NCI-H2081 (cell line): ENCODE results near the gene MAPK4.

Experiments used
- DNase-seq, 2 experiments: peaks; one replicate each; lab custom pipeline; 2025; lab: John Stamatoyannopoulos, UW

MAPK4 gene

GRCh38 chr18:50719471-50720324 lies 159.8 kb downstream of the MAPK4 start:
- DNase-seq, result no peak

- no peak for DNase-seq
These were observed 160.4 kb downstream of the MAPK4 start for GRCh38 chr18:50720325-50720674.

- no peak for DNase-seq
These were observed 161.1 kb downstream of the MAPK4 start for GRCh38 chr18:50721006-50721405.

GRCh38 chr18:50721451-50722120 lies 161.7 kb downstream of the MAPK4 start:
- DNase-seq, result no peak

GRCh38 chr18:50722311-50722710 lies 162.4 kb downstream of the MAPK4 start:
- DNase-seq, result no peak

GRCh38 chr18:50724751-50725151 lies 164.9 kb downstream of the MAPK4 start:
- no peak for DNase-seq

- DNase-seq, result peak; percentile 1 to 61
These were observed 167.2 kb downstream of the MAPK4 start for GRCh38 chr18:50726960-50727589.

- no peak for DNase-seq
These were observed 168.0 kb downstream of the MAPK4 start for GRCh38 chr18:50727721-50728471.

GRCh38 chr18:50729376-50729775 lies 169.5 kb downstream of the MAPK4 start:
- DNase-seq, result no peak

GRCh38 chr18:50729986-50730385 lies 170.1 kb downstream of the MAPK4 start:
- no peak for DNase-seq

GRCh38 chr18:50734342-50734741 lies 174.5 kb downstream of the MAPK4 start:
- DNase-seq, result no peak

GRCh38 chr18:50734886-50735285 lies 175.0 kb downstream of the MAPK4 start:
- no peak for DNase-seq

- no peak for DNase-seq
These were observed 177.2 kb downstream of the MAPK4 start for GRCh38 chr18:50737127-50737526.

GRCh38 chr18:50738098-50738757 lies 178.3 kb downstream of the MAPK4 start:
- DNase-seq, result no peak

- no peak for DNase-seq
These were observed 183.1 kb downstream of the MAPK4 start for GRCh38 chr18:50742952-50743351.

GRCh38 chr18:50744253-50744652 lies 184.4 kb downstream of the MAPK4 start:
- DNase-seq, result no peak

GRCh38 chr18:50745945-50746344 lies 186.1 kb downstream of the MAPK4 start:
- DNase-seq, result no peak

GRCh38 chr18:50747849-50748242 lies 188.0 kb downstream of the MAPK4 start:
- no peak for DNase-seq

GRCh38 chr18:50748243-50749229 lies 188.6 kb downstream of the MAPK4 start:
- DNase-seq, result no peak

- DNase-seq, result no peak
These were observed 189.5 kb downstream of the MAPK4 start for GRCh38 chr18:50749421-50749820.

- no peak for DNase-seq
These were observed 190.1 kb downstream of the MAPK4 start for GRCh38 chr18:50749945-50750344.
